Left lung (tissue), 10 donors: ENCODE data around the gene FBRSL1. TPM values are rescaled to one million over a fixed set of nuclear protein-coding genes. Genes with fewer than 3 reads are reported as not detected.

ENCODE experiments used
- ATAC-seq: fragments of 200-7000 bp; cut with Tn5 transposase; one replicate; pipeline ENCODE4 v1.9.1; 2020; ENCODE audit warnings: moderate library complexity
- DNase-seq, 4 donors: peaks; one replicate each; pipeline ENCODE4 v3.0.0-alpha.2; 2013 to 2020
- H3K27ac ChIP-seq, 2 donors: fragments of 200-600 bp; sonication (generic) in 1 of 2; one replicate each; pipeline versions ENCODE4 v1.5.0 to v1.8.0; 2020 to 2021
- H3K27me3 ChIP-seq, 2 donors: fragments of 200-600 bp; sonication (generic) in 1 of 2; one replicate each; pipeline versions ENCODE4 v1.5.0 to v1.8.0; 2020 to 2021
- H3K36me3 ChIP-seq, 2 donors: fragments of 200-600 bp; sonication (generic) in 1 of 2; one replicate each; pipeline versions ENCODE4 v1.5.0 to v1.8.0; 2020 to 2021
- H3K4me1 ChIP-seq, 2 donors: fragments of 200-600 bp; one replicate each; pipeline ENCODE4 v1.8.0; 2021
- H3K4me3 ChIP-seq, 2 donors: fragments of 200-600 bp; sonication (generic) in 1 of 2; one replicate each; pipeline versions ENCODE4 v1.5.0 to v1.8.0; 2020 to 2021; ENCODE audit warnings: mild to moderate bottlenecking in 1 of 2
- H3K9me3 ChIP-seq, 2 donors: fragments of 200-600 bp; sonication (generic) in 1 of 2; one replicate each; pipeline versions ENCODE4 v1.5.0 to v1.8.0; 2020 to 2021
- CTCF ChIP-seq, 2 donors: fragments of 200-600 bp; sonication (generic) in 1 of 2; IDR thresholded peaks; one replicate each; pipeline versions ENCODE4 v1.5.0 to v1.8.0; 2021; ENCODE audit warnings: antibody characterized with exemption in 2 of 2
- intact Hi-C, 2 donors: fragments of 100-400 bp; cut with DNase I; formaldehyde crosslinking; loops; one replicate each; pipeline versions ENCODE4 v1.11.2 to v1.14.2; 2022
- polyA plus RNA-seq, 6 donors: library from polyadenylated mRNA; unstranded; fragments of 120-200 nt; gene quantifications; one replicate each; pipeline ENCODE4 v1.2.1, GENCODE V29; 2013; ENCODE audit not compliant: insufficient read length in 6 of 6
- total RNA-seq, 2 donors: library from RNA; stranded (reverse); fragmentation: NEBNext Ultra II Directional; extraction: Animal tissue kit (Norgen Biotek cat#: 25700); gene quantifications; one replicate each; pipeline ENCODE4 v1.2.1, GENCODE V29; 2021
- donor health status: DM: no; HTN: yes; CAD: no.
- donor health status: DM: no; HTN: no; CAD: no.

The FBRSL1 gene
- total and polyA plus RNA-seq, 8 donors: 44.7 to 113 (median 83.9) TPM

GRCh38 chr12:132447327-132447720 lies 42.6 kb upstream of the FBRSL1 start:
- no peaks in the 10 kb centered on the region for H3K36me3 ChIP-seq
- peak in 1 of 4 donors; percentile 70 for DNase-seq
- H3K27me3 ChIP-seq: peaks cover 0 to 48% of the 10 kb centered on the region in 2 donors
- TF ChIP-seq CTCF (IDR thresholded peaks at IDR 0.05): no peak
- no peak overlapping the region for H3K27ac ChIP-seq
- no peak overlapping the region for H3K4me3 ChIP-seq
- H3K4me1 ChIP-seq: peaks cover 5% of the 10 kb centered on the region in 2 donors
- intact Hi-C loops: no loop called here
- ATAC-seq: no peak
- no peaks in the 10 kb centered on the region for H3K9me3 ChIP-seq

- Histone ChIP-seq H3K27me3 (peaks cover 0 to 54% of the 10 kb centered on the region in 2 donors), H3K4me3 (no peak overlapping the region), H3K9me3 (no peaks in the 10 kb centered on the region), H3K27ac (no peak overlapping the region), H3K36me3 (no peaks in the 10 kb centered on the region), H3K4me1 (peaks cover 5% of the 10 kb centered on the region in 2 donors)
- ATAC-seq (no peak), DNase-seq (peak in 1 of 4 donors; percentile 56)
- no peak for TF ChIP-seq CTCF (IDR thresholded peaks at IDR 0.05)
- intact Hi-C loops: no loop called here
Observed at GRCh38 chr12:132447731-132448462, 42.1 kb upstream of the FBRSL1 start.

GRCh38 chr12:132448463-132448820 lies 41.5 kb upstream of the FBRSL1 start:
- no peaks in the 10 kb centered on the region for H3K36me3 ChIP-seq
- TF ChIP-seq CTCF (IDR thresholded peaks at IDR 0.05): no peak
- peaks cover 0 to 60% of the 10 kb centered on the region in 2 donors for H3K27me3 ChIP-seq
- no peak for ATAC-seq
- no peak overlapping the region for H3K27ac ChIP-seq
- no peak for DNase-seq
- intact Hi-C loops: no loop called here
- no peaks in the 10 kb centered on the region for H3K9me3 ChIP-seq
- no peak overlapping the region for H3K4me3 ChIP-seq
- H3K4me1 ChIP-seq: peaks cover 5% of the 10 kb centered on the region in 2 donors

- ATAC-seq: no peak
- DNase-seq: peak in 1 of 4 donors; percentile 14
- intact Hi-C loops: no loop called here
- Histone ChIP-seq H3K4me1 (peaks cover 5% of the 10 kb centered on the region in 2 donors), H3K9me3 (no peaks in the 10 kb centered on the region), H3K4me3 (no peak overlapping the region), H3K36me3 (no peaks in the 10 kb centered on the region), H3K27ac (no peak overlapping the region), H3K27me3 (peaks cover 0 to 60% of the 10 kb centered on the region in 2 donors)
- no peak for TF ChIP-seq CTCF (IDR thresholded peaks at IDR 0.05)
Observed at GRCh38 chr12:132449565-132450417, 40.2 kb upstream of the FBRSL1 start.
